ENCODE results near the gene MEPCE.

GRCh38 chr7:100419660-100420226, 9.9 kb upstream of the MEPCE start:
- TF ChIP-seq, protein P1, sequence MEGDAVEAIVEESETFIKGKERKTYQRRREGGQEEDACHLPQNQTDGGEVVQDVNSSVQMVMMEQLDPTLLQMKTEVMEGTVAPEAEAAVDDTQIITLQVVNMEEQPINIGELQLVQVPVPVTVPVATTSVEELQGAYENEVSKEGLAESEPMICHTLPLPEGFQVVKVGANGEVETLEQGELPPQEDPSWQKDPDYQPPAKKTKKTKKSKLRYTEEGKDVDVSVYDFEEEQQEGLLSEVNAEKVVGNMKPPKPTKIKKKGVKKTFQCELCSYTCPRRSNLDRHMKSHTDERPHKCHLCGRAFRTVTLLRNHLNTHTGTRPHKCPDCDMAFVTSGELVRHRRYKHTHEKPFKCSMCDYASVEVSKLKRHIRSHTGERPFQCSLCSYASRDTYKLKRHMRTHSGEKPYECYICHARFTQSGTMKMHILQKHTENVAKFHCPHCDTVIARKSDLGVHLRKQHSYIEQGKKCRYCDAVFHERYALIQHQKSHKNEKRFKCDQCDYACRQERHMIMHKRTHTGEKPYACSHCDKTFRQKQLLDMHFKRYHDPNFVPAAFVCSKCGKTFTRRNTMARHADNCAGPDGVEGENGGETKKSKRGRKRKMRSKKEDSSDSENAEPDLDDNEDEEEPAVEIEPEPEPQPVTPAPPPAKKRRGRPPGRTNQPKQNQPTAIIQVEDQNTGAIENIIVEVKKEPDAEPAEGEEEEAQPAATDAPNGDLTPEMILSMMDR (IDR thresholded peaks at IDR 0.05; ENCODE audit: low read depth, low read length, missing input control): no peak
- TF ChIP-seq, protein P2, sequence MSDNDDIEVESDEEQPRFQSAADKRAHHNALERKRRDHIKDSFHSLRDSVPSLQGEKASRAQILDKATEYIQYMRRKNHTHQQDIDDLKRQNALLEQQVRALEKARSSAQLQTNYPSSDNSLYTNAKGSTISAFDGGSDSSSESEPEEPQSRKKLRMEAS (IDR thresholded peaks at IDR 0.05): no peak
- TF ChIP-seq, protein P3, sequence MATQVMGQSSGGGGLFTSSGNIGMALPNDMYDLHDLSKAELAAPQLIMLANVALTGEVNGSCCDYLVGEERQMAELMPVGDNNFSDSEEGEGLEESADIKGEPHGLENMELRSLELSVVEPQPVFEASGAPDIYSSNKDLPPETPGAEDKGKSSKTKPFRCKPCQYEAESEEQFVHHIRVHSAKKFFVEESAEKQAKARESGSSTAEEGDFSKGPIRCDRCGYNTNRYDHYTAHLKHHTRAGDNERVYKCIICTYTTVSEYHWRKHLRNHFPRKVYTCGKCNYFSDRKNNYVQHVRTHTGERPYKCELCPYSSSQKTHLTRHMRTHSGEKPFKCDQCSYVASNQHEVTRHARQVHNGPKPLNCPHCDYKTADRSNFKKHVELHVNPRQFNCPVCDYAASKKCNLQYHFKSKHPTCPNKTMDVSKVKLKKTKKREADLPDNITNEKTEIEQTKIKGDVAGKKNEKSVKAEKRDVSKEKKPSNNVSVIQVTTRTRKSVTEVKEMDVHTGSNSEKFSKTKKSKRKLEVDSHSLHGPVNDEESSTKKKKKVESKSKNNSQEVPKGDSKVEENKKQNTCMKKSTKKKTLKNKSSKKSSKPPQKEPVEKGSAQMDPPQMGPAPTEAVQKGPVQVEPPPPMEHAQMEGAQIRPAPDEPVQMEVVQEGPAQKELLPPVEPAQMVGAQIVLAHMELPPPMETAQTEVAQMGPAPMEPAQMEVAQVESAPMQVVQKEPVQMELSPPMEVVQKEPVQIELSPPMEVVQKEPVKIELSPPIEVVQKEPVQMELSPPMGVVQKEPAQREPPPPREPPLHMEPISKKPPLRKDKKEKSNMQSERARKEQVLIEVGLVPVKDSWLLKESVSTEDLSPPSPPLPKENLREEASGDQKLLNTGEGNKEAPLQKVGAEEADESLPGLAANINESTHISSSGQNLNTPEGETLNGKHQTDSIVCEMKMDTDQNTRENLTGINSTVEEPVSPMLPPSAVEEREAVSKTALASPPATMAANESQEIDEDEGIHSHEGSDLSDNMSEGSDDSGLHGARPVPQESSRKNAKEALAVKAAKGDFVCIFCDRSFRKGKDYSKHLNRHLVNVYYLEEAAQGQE (IDR thresholded peaks at IDR 0.05): no peak
- no peak for TF ChIP-seq RAD21 (IDR thresholded peaks at IDR 0.05)
- TF ChIP-seq, protein P4, sequence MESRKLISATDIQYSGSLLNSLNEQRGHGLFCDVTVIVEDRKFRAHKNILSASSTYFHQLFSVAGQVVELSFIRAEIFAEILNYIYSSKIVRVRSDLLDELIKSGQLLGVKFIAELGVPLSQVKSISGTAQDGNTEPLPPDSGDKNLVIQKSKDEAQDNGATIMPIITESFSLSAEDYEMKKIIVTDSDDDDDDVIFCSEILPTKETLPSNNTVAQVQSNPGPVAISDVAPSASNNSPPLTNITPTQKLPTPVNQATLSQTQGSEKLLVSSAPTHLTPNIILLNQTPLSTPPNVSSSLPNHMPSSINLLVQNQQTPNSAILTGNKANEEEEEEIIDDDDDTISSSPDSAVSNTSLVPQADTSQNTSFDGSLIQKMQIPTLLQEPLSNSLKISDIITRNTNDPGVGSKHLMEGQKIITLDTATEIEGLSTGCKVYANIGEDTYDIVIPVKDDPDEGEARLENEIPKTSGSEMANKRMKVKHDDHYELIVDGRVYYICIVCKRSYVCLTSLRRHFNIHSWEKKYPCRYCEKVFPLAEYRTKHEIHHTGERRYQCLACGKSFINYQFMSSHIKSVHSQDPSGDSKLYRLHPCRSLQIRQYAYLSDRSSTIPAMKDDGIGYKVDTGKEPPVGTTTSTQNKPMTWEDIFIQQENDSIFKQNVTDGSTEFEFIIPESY (IDR thresholded peaks at IDR 0.05): no peak
- TF ChIP-seq GABPA (IDR thresholded peaks at IDR 0.05 in 1 of 2, conservative IDR thresholded peaks at IDR 0.05 in 1 of 2): no peak
- TF ChIP-seq SP1 (IDR thresholded peaks at IDR 0.05): no peak
- no peak for TF ChIP-seq YY1 (IDR thresholded peaks at IDR 0.05)
